ENCODE data around the gene TP53AIP1. TPM values are rescaled to one million over a fixed set of nuclear protein-coding genes. Genes with fewer than 3 reads are reported as not detected.

Gene TP53AIP1
- total and polyA plus RNA-seq, 10 of the 15 experiments (the other 5 are each of a cell fraction or from before 2014, with no cell fraction given) = 0.01 TPM; not detected in 9

DNA sequence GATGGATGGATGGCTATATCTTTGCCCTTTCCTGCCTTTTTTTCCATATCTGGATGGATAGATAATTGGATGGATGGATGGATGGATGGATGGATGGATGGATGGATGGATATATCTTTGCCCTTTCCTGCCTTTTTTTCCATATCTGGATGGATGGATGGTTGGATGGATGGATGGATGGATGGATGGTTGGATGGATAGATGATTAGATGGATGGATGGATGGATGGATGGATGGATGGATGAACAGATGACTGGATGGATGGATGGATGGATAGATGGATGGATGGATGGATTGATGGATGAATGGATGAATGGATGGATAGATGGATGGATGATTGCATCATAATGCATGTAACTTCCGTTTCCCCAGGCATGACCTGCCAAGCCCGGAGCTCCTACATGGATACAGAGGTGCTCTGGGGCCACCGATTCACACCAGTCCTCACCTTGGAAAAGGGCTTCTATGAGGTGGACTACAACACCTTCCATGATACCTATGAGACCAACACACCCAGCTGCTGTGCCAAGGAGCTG is 26.6 kb downstream of the TP53AIP1 start:
- intact Hi-C loops (cut with micrococcal nuclease; ENCODE audit: unreplicated experiment) (no loop called here), in situ Hi-C loops (cut with MboI) (no loop called here)
- H2AFZ ChIP-seq (ENCODE audit: control insufficient read depth, low read depth, low read length) = no peak overlapping the region
- peaks cover 0 to 3% of the 10 kb centered on the region in 2 experiments; a peak in 3 of 4 replicates for H3K27me3 ChIP-seq (replicated peaks in 1 of 2; ENCODE audit: control insufficient read depth in 2 of 2, insufficient read depth in 2 of 2, low read length in 1 of 2)
- no peaks in the 10 kb centered on the region for H3K9me3 ChIP-seq (replicated peaks; ENCODE audit: control insufficient read depth, insufficient read depth, low read length)
- TF ChIP-seq E2F8 (IDR thresholded peaks at IDR 0.05; ENCODE audit: low read depth, partially characterized antibody) (no peak), GATAD2B (conservative IDR thresholded peaks at IDR 0.05; ENCODE audit: low read depth) (no peak), CHD4 (IDR thresholded peaks at IDR 0.05) (no peak), MYB (IDR thresholded peaks at IDR 0.05; ENCODE audit: borderline replicate concordance, low read depth, low read length) (no peak), HDAC2 (IDR thresholded peaks at IDR 0.05) (no peak), JUNB (IDR thresholded peaks at IDR 0.05) (no peak)
- TF ChIP-seq, protein P1, sequence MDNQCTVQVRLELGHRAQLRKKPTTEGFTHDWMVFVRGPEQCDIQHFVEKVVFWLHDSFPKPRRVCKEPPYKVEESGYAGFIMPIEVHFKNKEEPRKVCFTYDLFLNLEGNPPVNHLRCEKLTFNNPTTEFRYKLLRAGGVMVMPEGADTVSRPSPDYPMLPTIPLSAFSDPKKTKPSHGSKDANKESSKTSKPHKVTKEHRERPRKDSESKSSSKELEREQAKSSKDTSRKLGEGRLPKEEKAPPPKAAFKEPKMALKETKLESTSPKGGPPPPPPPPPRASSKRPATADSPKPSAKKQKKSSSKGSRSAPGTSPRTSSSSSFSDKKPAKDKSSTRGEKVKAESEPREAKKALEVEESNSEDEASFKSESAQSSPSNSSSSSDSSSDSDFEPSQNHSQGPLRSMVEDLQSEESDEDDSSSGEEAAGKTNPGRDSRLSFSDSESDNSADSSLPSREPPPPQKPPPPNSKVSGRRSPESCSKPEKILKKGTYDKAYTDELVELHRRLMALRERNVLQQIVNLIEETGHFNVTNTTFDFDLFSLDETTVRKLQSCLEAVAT (IDR thresholded peaks at IDR 0.05) = no peak
- SMC1A ChIA-PET (ENCODE audit: uncharacterized antibody, unreplicated experiment) = interaction anchor here (1.2 kb wide), 1 partner anchor 8 kb away, joined by 4 read pairs; no protein-coding TSS in a partner anchor
- no peaks in the 10 kb centered on the region for H3K79me2 ChIP-seq (ENCODE audit: control insufficient read depth, insufficient read depth, low read length)
- FAIRE-seq = no peak
- H3K4me1 ChIP-seq (ENCODE audit: control insufficient read depth, insufficient read depth, low read length) = no peaks in the 10 kb centered on the region
- H3K4me3 ChIP-seq = no peak overlapping the region
- no peak overlapping the region for H3K4me2 ChIP-seq (ENCODE audit: control insufficient read depth, insufficient read depth)
- RAD21 ChIA-PET (ENCODE audit: unreplicated experiment) = no interaction called here
- WGBS (ENCODE audit: insufficient coverage, insufficient replicate concordance, low lambda C conversion rate, missing lambda C conversion rate) = 31% methylated on average over 3 of the region's 3 CpGs
- H3K9ac ChIP-seq (ENCODE audit: control insufficient read depth, insufficient read depth, low read length) = no peak overlapping the region
- POLR2A ChIA-PET = no interaction called here
- CTCF ChIA-PET = interaction anchor here (1.2 kb wide), 1 partner anchor 14 kb away, joined by 3 read pairs; no protein-coding TSS in a partner anchor
- no peak overlapping the region for H3K27ac ChIP-seq (ENCODE audit: control insufficient read depth, insufficient read depth)
- no TSS peak for BruUV-seq (replicated peaks)
- H4K20me1 ChIP-seq (ENCODE audit: control insufficient read depth, insufficient read depth) = no peaks in the 10 kb centered on the region
- H3K36me3 ChIP-seq (ENCODE audit: control insufficient read depth in 2 of 2, insufficient read depth in 2 of 2, low read length in 1 of 2) = no peaks in the 10 kb centered on the region
- ATAC-seq = no peak
- DNase-seq (ENCODE audit: low read depth, low spot score) = no peak

Measured in GM12878 (cell line).